ENCODE data around the gene FERMT2.

Gene FERMT2

GRCh38 chr14:52951681-52952554 lies 1.1 kb upstream of the FERMT2 start:
- H3K27me3 ChIP-seq (ENCODE audit: insufficient read depth, poor library complexity, severe bottlenecking), result no peaks in the 10 kb centered on the region
- peaks cover 18% of the 10 kb centered on the region for H3K36me3 ChIP-seq (ENCODE audit: low read depth)
- peak; percentile 76 for TF ChIP-seq CTCF (IDR thresholded peaks at IDR 0.05; ENCODE audit: poor library complexity, severe bottlenecking)
- H3K27ac ChIP-seq (ENCODE audit: poor library complexity, severe bottlenecking), result peak overlapping the region; percentile 84
- H3K9me3 ChIP-seq (ENCODE audit: severe bottlenecking), result no peaks in the 10 kb centered on the region
- ATAC-seq (ENCODE audit: low read depth) (peak; percentile 54), DNase-seq (ENCODE audit: low spot score) (peak; percentile 78)
- H3K4me3 ChIP-seq (ENCODE audit: severe bottlenecking), result peak overlapping the region; percentile 91
- H3K4me1 ChIP-seq (ENCODE audit: insufficient read depth, poor library complexity, severe bottlenecking), result peaks cover 11% of the 10 kb centered on the region

GRCh38 chr14:52950410-52950897 lies 396 bp downstream of the FERMT2 start:
- ATAC-seq (ENCODE audit: low read depth) (peak; percentile 49), DNase-seq (ENCODE audit: low spot score) (peak; percentile 67)
- Histone ChIP-seq H3K9me3 (ENCODE audit: severe bottlenecking) (no peaks in the 10 kb centered on the region), H3K27ac (ENCODE audit: poor library complexity, severe bottlenecking) (peak overlapping the region; percentile 84), H3K4me3 (ENCODE audit: severe bottlenecking) (peak overlapping the region; percentile 91), H3K4me1 (ENCODE audit: insufficient read depth, poor library complexity, severe bottlenecking) (peaks cover 11% of the 10 kb centered on the region), H3K27me3 (ENCODE audit: insufficient read depth, poor library complexity, severe bottlenecking) (no peaks in the 10 kb centered on the region), H3K36me3 (ENCODE audit: low read depth) (peaks cover 31% of the 10 kb centered on the region)
- no peak for TF ChIP-seq CTCF (IDR thresholded peaks at IDR 0.05; ENCODE audit: poor library complexity, severe bottlenecking)

DNA sequence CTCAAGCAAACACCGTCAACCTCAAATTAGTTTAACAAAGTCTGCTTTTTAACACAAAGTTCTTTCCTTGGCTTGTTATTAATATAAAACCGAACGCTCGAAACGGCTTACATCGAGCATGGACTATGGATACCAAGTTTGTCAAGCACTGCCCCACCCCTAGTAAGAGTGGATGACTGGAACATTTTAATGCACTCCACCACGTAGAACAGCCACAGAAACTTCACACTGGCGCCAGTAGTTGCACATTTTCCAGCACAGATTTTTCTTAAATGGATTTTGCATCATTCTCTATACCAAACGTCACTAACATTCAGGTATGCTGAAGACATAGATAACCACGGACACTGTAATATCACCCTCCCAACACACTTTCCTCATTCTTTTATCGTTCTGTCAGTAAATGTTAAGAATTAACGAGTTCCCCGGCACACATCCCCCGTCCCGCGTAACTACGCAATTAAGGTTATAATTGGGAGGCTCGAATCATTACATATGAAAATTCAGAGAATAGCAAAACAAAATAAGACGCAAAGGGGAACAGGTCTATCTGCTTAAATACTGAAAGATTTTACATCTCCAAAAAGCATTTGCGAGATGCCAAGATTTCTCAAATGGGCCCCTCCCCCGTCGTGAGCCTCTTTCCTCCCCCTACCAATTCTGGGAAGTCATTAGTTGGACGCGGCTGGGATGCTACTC lies 990 bp downstream of the FERMT2 start:
- peak overlapping the region; percentile 84 for H3K27ac ChIP-seq (ENCODE audit: poor library complexity, severe bottlenecking)
- DNase-seq (ENCODE audit: low spot score), result no peak

DNA sequence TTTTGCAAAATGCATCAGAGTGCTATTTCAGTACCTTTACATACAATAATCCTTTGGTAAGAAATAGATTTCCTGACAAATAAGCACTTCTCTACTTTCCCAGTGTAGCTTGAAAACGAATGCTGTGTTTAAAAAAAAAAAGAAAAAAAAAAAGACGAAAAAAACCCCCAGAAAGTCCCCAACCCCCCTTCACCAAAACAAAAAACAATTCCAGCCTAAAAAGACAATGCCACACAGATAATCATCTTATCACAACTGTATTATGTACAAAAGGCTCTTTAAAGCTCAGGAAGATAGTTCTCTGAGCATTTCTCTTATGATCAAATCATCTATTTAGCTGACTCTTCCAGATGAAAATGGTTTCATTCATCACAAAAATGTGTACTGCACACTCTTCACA lies 1.6 kb downstream of the FERMT2 start:
- DNase-seq (ENCODE audit: low spot score) (no peak), ATAC-seq (ENCODE audit: low read depth) (no peak)
- no peaks in the 10 kb centered on the region for H3K9me3 ChIP-seq (ENCODE audit: severe bottlenecking)
- no peaks in the 10 kb centered on the region for H3K27me3 ChIP-seq (ENCODE audit: insufficient read depth, poor library complexity, severe bottlenecking)
- peak overlapping the region; percentile 91 for H3K4me3 ChIP-seq (ENCODE audit: severe bottlenecking)
- peaks cover 11% of the 10 kb centered on the region for H3K4me1 ChIP-seq (ENCODE audit: insufficient read depth, poor library complexity, severe bottlenecking)
- peak overlapping the region; percentile 84 for H3K27ac ChIP-seq (ENCODE audit: poor library complexity, severe bottlenecking)
- H3K36me3 ChIP-seq (ENCODE audit: low read depth), result peaks cover 34% of the 10 kb centered on the region
- TF ChIP-seq CTCF (IDR thresholded peaks at IDR 0.05; ENCODE audit: poor library complexity, severe bottlenecking), result no peak

More for the DNA sequence above, 990 bp downstream of the FERMT2 start:
- peak overlapping the region; percentile 91 for H3K4me3 ChIP-seq (ENCODE audit: severe bottlenecking)
- no peaks in the 10 kb centered on the region for H3K9me3 ChIP-seq (ENCODE audit: severe bottlenecking)
- peak; percentile 51 for ATAC-seq (ENCODE audit: low read depth)
- no peak for TF ChIP-seq CTCF (IDR thresholded peaks at IDR 0.05; ENCODE audit: poor library complexity, severe bottlenecking)
- H3K36me3 ChIP-seq (ENCODE audit: low read depth), result peaks cover 31% of the 10 kb centered on the region
- H3K4me1 ChIP-seq (ENCODE audit: insufficient read depth, poor library complexity, severe bottlenecking), result peaks cover 11% of the 10 kb centered on the region
- H3K27me3 ChIP-seq (ENCODE audit: insufficient read depth, poor library complexity, severe bottlenecking), result no peaks in the 10 kb centered on the region

Measured in RWPE2 (cell line).